GM13977 (cell line): ENCODE measurements around the gene SATB1.

Experiments used
- DNase-seq: peaks from one replicate; pipeline ENCODE4 v3.0.0; 2012; ENCODE audit warnings: low spot score
- in situ Hi-C: fragments of 300-500 bp; cut with MboI; formaldehyde crosslinking; loops from one replicate; pipeline ENCODE4 v1.12.0; 2022; ENCODE audit warnings: low sequenced_read_pairs, low pct_unique_long_range_greater_than_20kb, mixed read lengths, inconsistent platforms; ENCODE audit not compliant: unreplicated experiment
- TF ChIP-seq, protein P1 (sequence below): IDR thresholded peaks from 2 replicates; pipeline ENCODE4 v1.5.1; 2012; ENCODE audit warnings: mild to moderate bottlenecking, control low read depth; ENCODE audit not compliant: insufficient read depth; ENCODE audit errors: extremely low read depth, missing control alignments

The SATB1 gene

DNA sequence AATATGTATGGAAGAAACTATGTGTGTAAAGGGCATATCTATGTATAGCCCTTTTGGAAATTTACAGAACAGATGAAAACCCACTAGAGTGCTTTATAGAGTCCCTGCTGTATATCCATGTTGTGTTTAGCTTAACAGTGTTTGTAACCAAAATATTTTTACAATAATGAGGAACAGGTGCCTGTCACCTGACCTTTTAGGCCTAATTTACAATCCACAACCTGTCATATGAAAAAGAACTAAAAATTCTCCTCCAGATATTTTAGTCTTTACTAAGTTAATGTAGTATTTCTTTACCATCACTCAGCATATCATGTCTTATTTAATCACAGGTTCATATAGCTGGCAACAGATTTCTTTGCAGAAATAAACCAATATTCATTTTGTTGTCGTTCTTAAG lies 16.4 kb upstream of the SATB1 start:
- no peak for DNase-seq
- TF ChIP-seq, protein P1, sequence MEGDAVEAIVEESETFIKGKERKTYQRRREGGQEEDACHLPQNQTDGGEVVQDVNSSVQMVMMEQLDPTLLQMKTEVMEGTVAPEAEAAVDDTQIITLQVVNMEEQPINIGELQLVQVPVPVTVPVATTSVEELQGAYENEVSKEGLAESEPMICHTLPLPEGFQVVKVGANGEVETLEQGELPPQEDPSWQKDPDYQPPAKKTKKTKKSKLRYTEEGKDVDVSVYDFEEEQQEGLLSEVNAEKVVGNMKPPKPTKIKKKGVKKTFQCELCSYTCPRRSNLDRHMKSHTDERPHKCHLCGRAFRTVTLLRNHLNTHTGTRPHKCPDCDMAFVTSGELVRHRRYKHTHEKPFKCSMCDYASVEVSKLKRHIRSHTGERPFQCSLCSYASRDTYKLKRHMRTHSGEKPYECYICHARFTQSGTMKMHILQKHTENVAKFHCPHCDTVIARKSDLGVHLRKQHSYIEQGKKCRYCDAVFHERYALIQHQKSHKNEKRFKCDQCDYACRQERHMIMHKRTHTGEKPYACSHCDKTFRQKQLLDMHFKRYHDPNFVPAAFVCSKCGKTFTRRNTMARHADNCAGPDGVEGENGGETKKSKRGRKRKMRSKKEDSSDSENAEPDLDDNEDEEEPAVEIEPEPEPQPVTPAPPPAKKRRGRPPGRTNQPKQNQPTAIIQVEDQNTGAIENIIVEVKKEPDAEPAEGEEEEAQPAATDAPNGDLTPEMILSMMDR, result no peak
- in situ Hi-C loops, result no loop called here

DNA sequence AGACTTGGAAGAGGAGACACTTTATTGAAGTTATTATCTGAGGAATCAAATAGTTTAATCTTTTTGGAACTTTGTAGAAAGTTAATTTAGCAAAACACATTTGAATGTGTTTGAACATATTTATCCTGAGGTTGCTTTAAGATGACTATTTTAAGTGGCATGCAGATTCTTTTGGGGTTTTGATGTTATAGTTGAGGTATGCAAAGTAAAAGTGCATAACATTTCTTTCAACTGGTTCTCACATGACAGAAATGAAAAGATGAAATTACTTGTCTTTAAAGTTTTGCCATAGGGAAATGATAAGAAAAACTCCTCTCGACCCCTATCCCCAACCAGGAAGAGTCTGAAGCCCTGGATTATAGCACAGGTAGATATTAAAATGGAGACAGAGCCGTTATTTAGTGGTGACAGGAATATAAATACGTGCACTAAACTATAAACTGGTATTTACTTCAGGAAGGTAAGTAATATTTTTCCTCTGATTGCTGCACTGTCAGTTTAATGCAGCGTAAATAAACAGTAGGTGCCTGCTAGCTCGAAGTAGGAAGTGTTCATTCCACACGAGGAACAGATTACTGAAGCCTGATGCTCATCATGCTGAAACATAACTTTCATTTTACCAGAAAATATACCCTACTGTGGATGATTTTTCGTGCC lies 15.1 kb upstream of the SATB1 start:
- DNase-seq, result no peak
- TF ChIP-seq, protein P1, result no peak
- in situ Hi-C loops, result no loop called here

DNA sequence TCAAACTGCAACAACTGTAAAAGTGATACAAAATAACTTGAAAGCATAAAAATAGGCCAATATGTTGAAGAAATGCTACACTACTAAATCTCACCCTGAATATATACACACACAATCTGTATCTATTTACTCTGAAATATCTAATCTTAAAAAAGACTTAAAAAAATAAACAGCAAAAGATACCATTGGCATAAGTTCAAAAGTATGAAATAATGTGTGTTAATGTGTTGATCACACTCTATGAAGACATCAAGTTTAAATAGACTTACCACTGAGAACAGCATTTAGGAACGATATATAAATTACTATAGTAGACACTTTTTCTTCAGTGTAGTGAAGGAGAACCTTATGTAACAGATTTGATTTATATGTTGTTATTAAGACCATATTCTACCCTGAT lies 14.1 kb upstream of the SATB1 start:
- TF ChIP-seq, protein P1, result no peak
- no peak for DNase-seq
- in situ Hi-C loops, result no loop called here

DNA sequence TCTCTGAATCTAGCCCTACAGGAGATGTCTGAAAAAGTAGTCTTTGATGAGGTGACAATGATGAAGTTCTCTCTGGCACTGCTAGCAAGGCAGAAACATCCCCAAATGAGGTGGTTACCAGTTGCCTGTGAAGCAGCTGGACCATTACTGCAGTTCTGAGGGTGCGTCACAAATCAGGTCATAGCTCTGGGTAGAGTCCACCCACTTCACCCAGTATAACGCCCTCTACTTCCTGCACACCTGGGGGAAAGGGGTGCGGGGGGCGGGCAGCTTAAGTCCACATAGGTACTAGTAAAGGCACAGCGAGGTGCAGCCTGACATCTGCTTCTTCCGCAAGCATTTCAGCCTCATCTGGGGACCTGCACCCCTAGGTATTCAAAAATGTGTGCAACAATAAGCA lies 13.4 kb upstream of the SATB1 start:
- in situ Hi-C loops, result no loop called here
- TF ChIP-seq, protein P1, result no peak
- no peak for DNase-seq

DNA sequence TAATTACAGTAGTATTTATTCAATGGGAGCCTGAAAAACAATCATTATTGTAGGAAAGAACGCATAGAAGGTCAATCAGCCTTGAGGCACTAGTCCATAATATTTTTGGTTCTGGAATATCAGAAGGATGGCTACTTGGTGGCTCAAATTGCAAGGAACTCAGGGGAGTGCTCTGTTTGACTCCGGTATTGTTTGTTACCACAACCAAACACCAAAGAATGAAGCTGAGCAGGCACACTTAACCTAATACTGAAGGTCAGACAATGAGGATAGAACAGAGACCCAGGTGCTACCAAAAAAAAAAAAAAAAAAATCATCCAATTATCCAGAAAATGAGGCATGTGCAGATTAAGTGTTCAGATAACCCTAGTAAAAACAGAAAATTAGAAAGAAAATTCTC lies 11.1 kb upstream of the SATB1 start:
- TF ChIP-seq, protein P1, result no peak
- DNase-seq, result no peak
- in situ Hi-C loops, result no loop called here

DNA sequence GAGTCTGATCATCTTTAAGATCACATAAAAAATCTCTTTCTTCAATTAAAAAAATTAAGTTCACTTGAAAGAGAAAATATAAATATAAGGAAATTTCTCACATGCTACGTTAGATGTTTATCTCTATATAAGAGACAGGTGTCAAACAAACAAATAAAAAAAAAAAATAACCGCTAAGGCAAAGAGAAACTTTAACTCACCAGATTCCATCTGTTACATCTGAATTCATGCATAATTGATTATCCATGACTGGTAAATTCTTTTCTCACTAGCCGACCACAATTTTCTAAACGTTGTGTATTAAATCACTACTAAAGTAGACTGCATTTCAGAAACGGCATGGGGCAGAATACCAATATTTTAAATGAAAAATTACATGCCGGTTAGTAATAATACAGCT lies 9.6 kb upstream of the SATB1 start:
- TF ChIP-seq, protein P1, result no peak
- no peak for DNase-seq
- in situ Hi-C loops, result no loop called here
